IMR-90 (cell line): Measurements from ENCODE around the gene RAPGEF2. TPM values are rescaled to one million over a fixed set of nuclear protein-coding genes. Genes with fewer than 3 reads are reported as not detected.

ENCODE experiments used
- ATAC-seq: fragments of 200-7000 bp; cut with Tn5 transposase; 2 replicates; pipeline ENCODE4 v1.9.1; 2020; ENCODE audit warnings: low read depth, mild to moderate bottlenecking, moderate library complexity
- BruUV-seq: library from RNA; stranded (reverse); fragments of 400-500 nt; replicated peaks from 2 replicates; lab custom pipeline; 2021; lab: Mats Ljungman, UMichigan
- CTCF ChIA-PET: fragments of 300-600 bp; formaldehyde crosslinking; extraction: SDS; loops from one replicate; lab custom pipeline; 2021; ENCODE audit warnings: antibody characterized with exemption; lab: Yijun Ruan, JAX
- POLR2A ChIA-PET: fragments of 300-600 bp; sonication (Branson Sonifier 250); formaldehyde crosslinking; loops from one replicate; lab custom pipeline; 2022; ENCODE audit warnings: antibody characterized with exemption; ENCODE audit not compliant: unreplicated experiment; lab: Charles Lee
- DNase-seq: peaks from one replicate; pipeline ENCODE4 v3.0.0; 2013
- H2AFZ ChIP-seq: replicated peaks from 2 replicates; pipeline ENCODE3; 2013; ENCODE audit warnings: low read length, mild to moderate bottlenecking; ENCODE audit not compliant: poor library complexity
- H2AK5ac ChIP-seq: 2 replicates; pipeline ENCODE4 v1.6.1; 2013; ENCODE audit warnings: low read depth, low read length, inconsistent platforms
- H2AK9ac ChIP-seq: replicated peaks from 2 replicates; pipeline ENCODE3; 2013; ENCODE audit warnings: mild to moderate bottlenecking, low read depth, low read length, moderate library complexity; ENCODE audit not compliant: poor library complexity
- H2BK120ac ChIP-seq: 2 replicates; pipeline ENCODE4 v1.6.1; 2013; ENCODE audit warnings: low read depth, low read length, inconsistent platforms
- H2BK15ac ChIP-seq: 3 replicates; pipeline ENCODE4 v1.6.1; 2013; ENCODE audit warnings: low read depth, low read length, inconsistent platforms
- H2BK20ac ChIP-seq: 2 replicates; pipeline ENCODE4 v1.6.1; 2013; ENCODE audit warnings: low read depth, mild to moderate bottlenecking, inconsistent platforms, low read length, moderate library complexity
- H2BK5ac ChIP-seq: 2 replicates; pipeline ENCODE4 v1.6.1; 2013; ENCODE audit warnings: mild to moderate bottlenecking, low read depth, low read length, inconsistent platforms; ENCODE audit not compliant: poor library complexity, severe bottlenecking
- H3K14ac ChIP-seq: replicated peaks from 2 replicates; pipeline ENCODE4 v1.6.1; 2013; ENCODE audit warnings: low read depth, low read length, inconsistent platforms
- H3K18ac ChIP-seq: 2 replicates; pipeline ENCODE4 v1.6.1; 2013; ENCODE audit warnings: low read depth, low read length, control low read depth
- H3K23ac ChIP-seq: 2 replicates; pipeline ENCODE4 v1.6.1; 2013; ENCODE audit warnings: low read depth, low read length, inconsistent platforms
- H3K27ac ChIP-seq: 2 replicates; pipeline ENCODE4 v1.5.1; 2013; ENCODE audit warnings: mild to moderate bottlenecking, control low read depth, low read length; ENCODE audit not compliant: insufficient read depth
- H3K27me3 ChIP-seq: 2 replicates; pipeline ENCODE4 v1.6.1; 2013; ENCODE audit warnings: low read length; ENCODE audit not compliant: control insufficient read depth, insufficient read depth
- H3K36me3 ChIP-seq: 2 replicates; pipeline ENCODE4 v1.6.1; 2013; ENCODE audit warnings: low read length, mixed read lengths; ENCODE audit not compliant: control insufficient read depth, insufficient read depth
- H3K4ac ChIP-seq: 2 replicates; pipeline ENCODE4 v1.6.1; 2013; ENCODE audit warnings: low read depth, low read length, inconsistent platforms
- H3K4me1 ChIP-seq: 2 replicates; pipeline ENCODE4 v1.6.1; 2013; ENCODE audit warnings: low read length, mixed read lengths; ENCODE audit not compliant: control insufficient read depth, insufficient read depth
- H3K4me2 ChIP-seq: 2 replicates; pipeline ENCODE4 v1.6.1; 2013; ENCODE audit warnings: low read depth, mild to moderate bottlenecking, control low read depth, low read length, moderate library complexity
- H3K4me3 ChIP-seq: 2 replicates; pipeline ENCODE4 v1.5.1; 2013; ENCODE audit warnings: low read depth, mild to moderate bottlenecking, control low read depth, low read length, moderate library complexity; ENCODE audit not compliant: insufficient read depth
- H3K56ac ChIP-seq: 2 replicates; pipeline ENCODE4 v1.6.1; 2013; ENCODE audit warnings: low read length, inconsistent platforms; ENCODE audit not compliant: insufficient read depth; ENCODE audit errors: extremely low read depth
- H3K79me1 ChIP-seq, 2 experiments: 2 replicates each; pipeline ENCODE4 v1.6.1; 2013; ENCODE audit warnings: low read length in 2 of 2, inconsistent platforms in 1 of 2, low read depth in 1 of 2
- H3K9ac ChIP-seq: 2 replicates; pipeline ENCODE4 v1.6.1; 2013; ENCODE audit warnings: low read depth, low read length, control low read depth
- H3K9me1 ChIP-seq: 2 replicates; pipeline ENCODE4 v1.6.1; 2013; ENCODE audit warnings: low read length, inconsistent platforms; ENCODE audit not compliant: insufficient read depth
- H3K9me3 ChIP-seq: 2 replicates; pipeline ENCODE4 v1.6.1; 2013; ENCODE audit warnings: low read length; ENCODE audit not compliant: control insufficient read depth, insufficient read depth
- H4K20me1 ChIP-seq: 2 replicates; pipeline ENCODE4 v1.6.1; 2013; ENCODE audit warnings: low read length, inconsistent platforms; ENCODE audit not compliant: insufficient read depth
- H4K5ac ChIP-seq: 2 replicates; pipeline ENCODE4 v1.6.1; 2013; ENCODE audit warnings: mild to moderate bottlenecking, low read depth, low read length, control low read depth
- H4K8ac ChIP-seq, 2 experiments: 2 replicates each; pipeline ENCODE4 v1.6.1; 2013; ENCODE audit warnings: low read depth in 2 of 2, low read length in 2 of 2, control low read depth in 1 of 2, inconsistent platforms in 1 of 2
- H4K91ac ChIP-seq: 2 replicates; pipeline ENCODE4 v1.6.1; 2013; ENCODE audit warnings: low read depth, low read length, inconsistent platforms; ENCODE audit not compliant: insufficient read depth
- BHLHE40 ChIP-seq: fragments of 150-350 bp; IDR thresholded peaks from 2 replicates; pipeline ENCODE4 v1.6.1; 2016; ENCODE audit warnings: mild to moderate bottlenecking, low read depth, low read length
- CHD1 ChIP-seq: IDR thresholded peaks from 2 replicates; pipeline ENCODE4 v1.6.1; 2012; ENCODE audit warnings: low read depth, low read length, improper control_type of control experiment
- FOS ChIP-seq: fragments of 150-350 bp; IDR thresholded peaks from 2 replicates; pipeline ENCODE4 v1.6.1; 2016; ENCODE audit warnings: low read depth, low read length
- MAFK ChIP-seq: IDR thresholded peaks from 2 replicates; pipeline ENCODE4 v1.6.1; 2012; ENCODE audit warnings: low read depth, low read length, improper control_type of control experiment
- MAZ ChIP-seq: IDR thresholded peaks from 2 replicates; pipeline ENCODE4 v1.6.1; 2012; ENCODE audit warnings: low read depth, mild to moderate bottlenecking, low read length, improper control_type of control experiment, moderate library complexity, borderline replicate concordance
- POLR2A ChIP-seq: IDR thresholded peaks from 2 replicates; pipeline ENCODE4 v1.6.1; 2012; ENCODE audit warnings: mild to moderate bottlenecking, low read depth, low read length
- RAD21 ChIP-seq: IDR thresholded peaks from 2 replicates; pipeline ENCODE4 v1.6.1; 2012; ENCODE audit warnings: low read length, improper control_type of control experiment
- RCOR1 ChIP-seq: IDR thresholded peaks from 2 replicates; pipeline ENCODE4 v1.6.1; 2012; ENCODE audit warnings: mild to moderate bottlenecking, low read length, improper control_type of control experiment; ENCODE audit not compliant: insufficient replicate concordance
- RFX5 ChIP-seq: IDR thresholded peaks from 2 replicates; pipeline ENCODE4 v1.8.0; 2012; ENCODE audit warnings: low read depth, mild to moderate bottlenecking, low read length, moderate library complexity
- SMC3 ChIP-seq: fragments of 150-350 bp; IDR thresholded peaks from 2 replicates; pipeline ENCODE4 v1.6.1; 2016; ENCODE audit warnings: low read depth, mild to moderate bottlenecking, antibody characterized with exemption, low read length, moderate library complexity
- WGBS, 2 experiments: methylation state at CpG; one replicate each; pipeline versions ENCODE4 v1.1.5 to v1.1.7; 2013; ENCODE audit warnings: missing lambda C conversion rate in 2 of 2; ENCODE audit not compliant: insufficient read length in 1 of 2; ENCODE audit errors: extremely low coverage in 2 of 2; 5-methylcytosine and 5-hydroxymethylcytosine counted together
- dilution Hi-C: fragments of 300-500 bp; cut with HindIII; formaldehyde crosslinking; loops from one replicate; pipeline ENCODE4 v1.14.3; 2018; ENCODE audit warnings: low sequenced_read_pairs; ENCODE audit not compliant: unreplicated experiment
- in situ Hi-C: fragments of 300-500 bp; cut with MboI; formaldehyde crosslinking; loops from 3 replicates; pipeline ENCODE4 v1.14.3; 2019; ENCODE audit warnings: low sequenced_read_pairs, inconsistent platforms, mixed read lengths
- intact Hi-C: fragments of 100-400 bp; cut with micrococcal nuclease; formaldehyde crosslinking; loops from 2 replicates; pipeline ENCODE4 v1.10.0; 2022
- polyA plus RNA-seq, 3 experiments: library from polyadenylated mRNA; depleted of rRNA; stranded (reverse); fragments of >200 nt; gene quantifications; 2 replicates each; pipeline ENCODE4 v1.2.3, GENCODE V29; 2012; ENCODE audit warnings: low replicate concordance in 1 of 3
- total RNA-seq: library from RNA; depleted of rRNA; stranded (reverse); fragments of >200 nt; gene quantifications from 2 replicates; pipeline ENCODE4 v1.2.3, GENCODE V29; 2012
- TF ChIP-seq, protein P1 (sequence below): fragments of 150-350 bp; IDR thresholded peaks from 2 replicates; pipeline ENCODE4 v1.6.1; 2016; ENCODE audit warnings: low read depth, mild to moderate bottlenecking, low read length, moderate library complexity, borderline replicate concordance
- TF ChIP-seq, protein P2 (sequence below): fragments of 150-350 bp; IDR thresholded peaks from 2 replicates; pipeline ENCODE4 v1.6.1; 2017; ENCODE audit warnings: mild to moderate bottlenecking, antibody characterized with exemption, low read length, low read depth

Gene RAPGEF2
- total and polyA plus RNA-seq, 2 of the 4 experiments (the other 2 are of a cell fraction), result 27.6 to 109 TPM

GRCh38 chr4:159227378-159227777 is 124.5 kb downstream of the RAPGEF2 start:
- TF ChIP-seq, protein P1, sequence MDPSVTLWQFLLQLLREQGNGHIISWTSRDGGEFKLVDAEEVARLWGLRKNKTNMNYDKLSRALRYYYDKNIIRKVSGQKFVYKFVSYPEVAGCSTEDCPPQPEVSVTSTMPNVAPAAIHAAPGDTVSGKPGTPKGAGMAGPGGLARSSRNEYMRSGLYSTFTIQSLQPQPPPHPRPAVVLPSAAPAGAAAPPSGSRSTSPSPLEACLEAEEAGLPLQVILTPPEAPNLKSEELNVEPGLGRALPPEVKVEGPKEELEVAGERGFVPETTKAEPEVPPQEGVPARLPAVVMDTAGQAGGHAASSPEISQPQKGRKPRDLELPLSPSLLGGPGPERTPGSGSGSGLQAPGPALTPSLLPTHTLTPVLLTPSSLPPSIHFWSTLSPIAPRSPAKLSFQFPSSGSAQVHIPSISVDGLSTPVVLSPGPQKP, result no peak
- TF ChIP-seq CHD1 (no peak), RCOR1 (no peak), RFX5 (no peak), RAD21 (no peak), SMC3 (no peak), POLR2A (no peak), MAZ (no peak), MAFK (no peak), FOS (no peak), BHLHE40 (no peak)
- TF ChIP-seq, protein P2, sequence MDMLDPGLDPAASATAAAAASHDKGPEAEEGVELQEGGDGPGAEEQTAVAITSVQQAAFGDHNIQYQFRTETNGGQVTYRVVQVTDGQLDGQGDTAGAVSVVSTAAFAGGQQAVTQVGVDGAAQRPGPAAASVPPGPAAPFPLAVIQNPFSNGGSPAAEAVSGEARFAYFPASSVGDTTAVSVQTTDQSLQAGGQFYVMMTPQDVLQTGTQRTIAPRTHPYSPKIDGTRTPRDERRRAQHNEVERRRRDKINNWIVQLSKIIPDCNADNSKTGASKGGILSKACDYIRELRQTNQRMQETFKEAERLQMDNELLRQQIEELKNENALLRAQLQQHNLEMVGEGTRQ, result no peak; the same call in 1 of the 2 replicates
- H4K8ac ChIP-seq, result peak overlapping the region; percentile 76 to 81
- H3K4ac ChIP-seq, result peak overlapping the region; percentile 71
- peak overlapping the region; percentile 87 for H2AK5ac ChIP-seq
- peak overlapping the region; percentile 92 for H2BK20ac ChIP-seq
- intact Hi-C loops, result no loop called here
- no peaks in the 10 kb centered on the region for H3K27me3 ChIP-seq
- H3K9me3 ChIP-seq, result no peaks in the 10 kb centered on the region
- DNase-seq, result peak; percentile 39
- H4K91ac ChIP-seq, result peak overlapping the region; percentile 91
- peak overlapping the region; percentile 96 for H2BK15ac ChIP-seq
- WGBS, 2 experiments, result no CpG with 5 or more reads among the region's 3 CpGs
- dilution Hi-C loops, result no loop called here
- H3K23ac ChIP-seq, result peak overlapping the region; percentile 86
- no peaks in the 10 kb centered on the region for H4K20me1 ChIP-seq
- no peak overlapping the region for H2AK9ac ChIP-seq
- H2AFZ ChIP-seq, result no peak overlapping the region
- H3K14ac ChIP-seq, result peak overlapping the region; percentile 92
- no peaks in the 10 kb centered on the region for H3K36me3 ChIP-seq
- peak overlapping the region; percentile 95 for H2BK120ac ChIP-seq
- peak overlapping the region; percentile 11 for H3K9ac ChIP-seq
- H3K4me2 ChIP-seq, result peak overlapping the region; percentile 99
- in situ Hi-C loops, result no loop called here
- peak overlapping the region; percentile 20; the same call in 1 of the 2 replicates for H4K5ac ChIP-seq
- no TSS peak for BruUV-seq
- no peak overlapping the region for H3K4me3 ChIP-seq
- H3K9me1 ChIP-seq, result no peaks in the 10 kb centered on the region
- peak overlapping the region; percentile 13; the same call in 1 of the 2 replicates for H3K18ac ChIP-seq
- POLR2A ChIA-PET, result no interaction called here
- H3K4me1 ChIP-seq, result peaks cover 4% of the 10 kb centered on the region; the same call in 1 of the 2 replicates
- H3K79me1 ChIP-seq, result peaks cover 10 to 12% of the 10 kb centered on the region in 2 experiments
- peak overlapping the region; percentile 47; the same call in 1 of the 2 replicates for H3K27ac ChIP-seq
- CTCF ChIA-PET, result interaction anchor here (1.8 kb wide), 1 partner anchor 25 kb away, joined by 4 read pairs; no protein-coding TSS in a partner anchor
- peak; percentile 7 for ATAC-seq
- peak overlapping the region; percentile 99 for H2BK5ac ChIP-seq
- H3K56ac ChIP-seq, result peak overlapping the region; percentile 35; the same call in 1 of the 2 replicates
